ENCODE data around the gene SLC2A4RG. TPM values are rescaled to one million over a fixed set of nuclear protein-coding genes. Genes with fewer than 3 reads are reported as not detected.

The SLC2A4RG gene
- total and polyA plus RNA-seq, 2 of the 13 experiments (the other 11 are each of a cell fraction or from before 2014, with no cell fraction given) = 91.4 to 95.9 TPM

GRCh38 chr20:63738687-63739129 is 868 bp upstream of the SLC2A4RG start (continued):
- peak; percentile 81 for TF ChIP-seq ZNF687 (CRISPR knock-in tag; IDR thresholded peaks at IDR 0.05)
- no peak for TF ChIP-seq ZNF530 (CRISPR knock-in tag; IDR thresholded peaks at IDR 0.05; ENCODE audit: low read depth)
- 0 out of 2 replicates have a peak, but pooled peaks have one; percentile 10 for TF ChIP-seq ATF3 (CRISPR knock-in tag; IDR thresholded peaks at IDR 0.05)
- TF ChIP-seq KLF13 (CRISPR knock-in tag; IDR thresholded peaks at IDR 0.05) = peak; percentile 2; the same call in 1 of the 2 replicates
- TF ChIP-seq CBX5 (CRISPR knock-in tag; IDR thresholded peaks at IDR 0.05; ENCODE audit: borderline replicate concordance) = 0 out of 2 replicates have a peak, but pooled peaks have one; percentile 2
- TF ChIP-seq ZNF512B (CRISPR knock-in tag; IDR thresholded peaks at IDR 0.05; ENCODE audit: borderline replicate concordance) = no peak
- TF ChIP-seq ZNF263 (CRISPR knock-in tag; IDR thresholded peaks at IDR 0.05) = peak; percentile 6; the same call in 1 of the 2 replicates
- TF ChIP-seq RBM22 (optimal IDR thresholded peaks at IDR 0.05; ENCODE audit: low read length) = peak; percentile 11
- 0 out of 2 replicates have a peak, but pooled peaks have one; percentile 70 for TF ChIP-seq ZNF34 (CRISPR knock-in tag; IDR thresholded peaks at IDR 0.05; ENCODE audit: borderline replicate concordance)
- peak; percentile 27; the same call in 1 of the 2 replicates for TF ChIP-seq TERF1 (CRISPR knock-in tag; IDR thresholded peaks at IDR 0.05)
- TF ChIP-seq ZNF629 (CRISPR knock-in tag; conservative IDR thresholded peaks at IDR 0.05) = 0 out of 2 replicates have a peak, but pooled peaks have one; percentile 1
- TF ChIP-seq TFAP4 (IDR thresholded peaks at IDR 0.05; ENCODE audit: borderline replicate concordance, low read depth) = peak; percentile 97

Data from HepG2 (cell line).